OCI-LY3 (cell line): ENCODE measurements around the gene PCED1B.

Source experiments
- EZH2phosphoT487 ChIP-seq: fragments of 200-600 bp; shearing (Covaris generic); IDR thresholded peaks from 2 replicates; pipeline ENCODE4 v1.6.1; 2018; ENCODE audit warnings: antibody characterized with exemption, mixed run types, low read depth
- TF ChIP-seq, protein P1 (sequence below): fragments of 200-600, 300-600 bp; sonication (generic); IDR thresholded peaks from 2 replicates; pipeline ENCODE4 v1.5.1; 2014; ENCODE audit warnings: antibody characterized with exemption, low read length, low read depth

DNA sequence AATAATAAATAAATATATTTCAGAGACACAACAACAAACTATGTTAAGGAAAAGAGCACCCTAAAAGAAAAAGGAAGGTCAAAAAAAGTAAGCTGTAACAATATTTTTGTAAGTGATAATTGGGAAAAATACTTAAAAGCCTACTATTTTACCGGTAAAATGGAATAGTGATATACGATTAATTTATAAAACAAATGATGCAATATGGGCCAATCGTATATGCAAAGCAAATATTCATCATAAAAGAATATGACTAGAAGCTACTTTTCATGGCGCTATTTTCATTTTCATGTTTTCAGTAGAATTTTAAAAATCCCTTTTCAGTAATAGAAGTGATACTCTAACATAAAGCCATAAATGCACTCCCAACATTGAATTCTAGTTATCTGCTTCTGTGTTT lies 131.4 kb downstream of the PCED1B start:
- TF ChIP-seq, protein P1, sequence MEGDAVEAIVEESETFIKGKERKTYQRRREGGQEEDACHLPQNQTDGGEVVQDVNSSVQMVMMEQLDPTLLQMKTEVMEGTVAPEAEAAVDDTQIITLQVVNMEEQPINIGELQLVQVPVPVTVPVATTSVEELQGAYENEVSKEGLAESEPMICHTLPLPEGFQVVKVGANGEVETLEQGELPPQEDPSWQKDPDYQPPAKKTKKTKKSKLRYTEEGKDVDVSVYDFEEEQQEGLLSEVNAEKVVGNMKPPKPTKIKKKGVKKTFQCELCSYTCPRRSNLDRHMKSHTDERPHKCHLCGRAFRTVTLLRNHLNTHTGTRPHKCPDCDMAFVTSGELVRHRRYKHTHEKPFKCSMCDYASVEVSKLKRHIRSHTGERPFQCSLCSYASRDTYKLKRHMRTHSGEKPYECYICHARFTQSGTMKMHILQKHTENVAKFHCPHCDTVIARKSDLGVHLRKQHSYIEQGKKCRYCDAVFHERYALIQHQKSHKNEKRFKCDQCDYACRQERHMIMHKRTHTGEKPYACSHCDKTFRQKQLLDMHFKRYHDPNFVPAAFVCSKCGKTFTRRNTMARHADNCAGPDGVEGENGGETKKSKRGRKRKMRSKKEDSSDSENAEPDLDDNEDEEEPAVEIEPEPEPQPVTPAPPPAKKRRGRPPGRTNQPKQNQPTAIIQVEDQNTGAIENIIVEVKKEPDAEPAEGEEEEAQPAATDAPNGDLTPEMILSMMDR = no peak
- TF ChIP-seq EZH2phosphoT487 = no peak
